MV-4-11 (cell line): ENCODE measurements around the gene SLC13A1.
A peak's percentile ranks its signal among the peaks of the same experiment; 100 is the strongest.

ENCODE experiments used
- DNase-seq: peaks from one replicate; lab custom pipeline; 2025; lab: John Stamatoyannopoulos, UW

The SLC13A1 gene

GRCh38 chr7:123191132-123191531, 8.6 kb downstream of the SLC13A1 start:
- DNase-seq = no peak

- no peak for DNase-seq
Measured at GRCh38 chr7:123190109-123190831, 9.5 kb downstream of the SLC13A1 start.

DNA sequence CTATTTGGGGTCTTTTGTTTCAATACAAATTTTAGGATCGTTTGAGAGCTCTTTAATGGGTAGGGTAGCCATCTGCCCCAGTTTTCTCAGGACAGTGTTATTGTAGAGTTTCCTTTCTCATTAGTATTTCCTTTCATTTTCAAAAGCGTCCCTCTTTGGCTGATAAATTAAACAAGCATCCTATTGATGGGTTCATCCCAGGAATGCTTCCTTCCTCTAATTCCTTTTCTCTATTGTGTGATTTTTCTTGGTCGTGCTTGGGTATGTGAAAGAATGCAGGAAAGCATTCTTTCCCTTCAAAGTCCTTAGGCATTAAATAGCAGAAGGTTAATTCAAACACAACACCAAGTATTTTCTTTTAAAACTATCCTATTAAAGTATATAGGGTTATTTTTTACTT, 14.0 kb downstream of the SLC13A1 start:
- DNase-seq = no peak

GRCh38 chr7:123184271-123184670, 15.5 kb downstream of the SLC13A1 start:
- no peak for DNase-seq

DNA sequence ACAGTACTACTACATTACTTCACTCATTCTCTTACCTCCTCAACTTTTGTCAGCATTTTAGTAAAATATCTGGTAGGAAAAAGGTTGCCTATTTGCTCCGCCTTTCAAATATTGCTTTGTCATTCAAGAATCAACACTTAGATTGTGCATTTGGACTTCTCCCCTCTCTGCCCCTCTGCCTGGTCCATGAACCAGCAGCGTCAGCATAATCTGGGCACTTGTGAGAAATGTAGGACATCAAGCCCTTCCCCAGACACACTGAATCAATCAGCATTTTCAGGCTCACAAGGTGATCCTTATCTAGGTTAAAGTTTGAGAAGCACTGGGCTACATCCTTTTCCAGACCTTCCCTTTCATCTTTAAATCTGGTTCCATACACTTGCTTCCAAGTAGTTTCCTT, 16.3 kb downstream of the SLC13A1 start:
- DNase-seq = no peak

- no peak for DNase-seq
Measured at GRCh38 chr7:123177442-123177841, 22.3 kb downstream of the SLC13A1 start.

DNA sequence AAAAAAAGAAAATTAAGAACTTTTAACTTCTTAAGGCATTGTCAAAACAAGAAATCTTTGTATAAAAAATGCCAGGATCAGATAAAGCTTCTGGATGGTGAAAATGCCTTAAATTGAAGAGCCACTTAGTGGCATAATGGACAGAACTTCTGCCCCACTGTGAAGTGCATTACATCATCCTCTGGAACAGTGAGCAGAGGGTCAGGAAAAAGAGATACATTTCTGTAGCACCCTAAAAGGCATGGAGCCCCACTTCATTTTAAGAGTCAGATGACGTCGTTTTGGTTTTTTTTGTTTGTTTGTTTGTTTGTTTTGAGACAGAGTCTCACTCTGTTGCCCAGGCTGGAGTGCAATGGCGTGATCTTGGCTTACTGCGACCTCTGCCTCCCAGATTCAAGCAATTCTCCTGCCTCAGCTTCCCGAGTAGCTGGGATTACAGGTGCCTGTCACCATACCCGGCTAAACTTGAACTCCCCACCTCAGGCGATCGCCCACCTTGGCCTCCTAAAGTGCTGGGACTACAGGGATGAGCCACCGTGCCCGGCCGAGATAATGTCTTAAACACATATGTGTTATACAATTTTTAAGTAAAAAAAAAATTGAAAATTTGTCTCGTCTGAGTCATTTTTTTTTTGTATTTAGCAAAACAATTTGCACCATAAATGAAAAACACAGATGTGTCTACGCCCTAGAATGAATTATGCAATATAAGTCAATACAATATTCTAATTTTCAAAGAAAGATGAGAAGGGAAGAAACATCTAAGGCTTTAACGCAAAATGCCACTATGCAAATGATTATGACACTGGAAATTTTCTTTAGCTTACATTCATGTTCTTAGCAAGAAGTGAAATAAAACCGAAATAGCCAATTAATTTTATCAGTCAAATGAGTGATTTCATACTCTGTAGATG, 29.2 kb downstream of the SLC13A1 start:
- DNase-seq = no peak

DNA sequence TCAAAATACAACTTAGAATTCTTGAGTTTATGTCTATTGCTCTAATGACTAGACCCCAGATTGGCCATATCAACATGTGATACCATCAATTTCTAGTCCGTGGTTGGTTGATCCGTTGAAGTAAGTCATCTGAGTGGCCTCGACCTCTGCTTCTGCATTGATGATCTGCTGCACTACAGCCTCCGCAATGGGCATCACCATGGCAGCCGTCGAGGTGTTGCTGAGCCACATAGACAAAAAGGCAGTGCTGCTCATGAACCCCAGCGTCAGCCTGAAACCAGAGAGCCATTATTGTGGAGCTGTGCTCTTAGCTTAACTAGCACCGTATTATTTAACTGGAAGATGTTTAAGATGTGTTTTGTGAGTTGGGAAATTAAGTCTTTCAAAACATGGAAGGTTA, 30.7 kb downstream of the SLC13A1 start:
- no peak for DNase-seq

- no peak for DNase-seq
Measured at GRCh38 chr7:123157606-123158005, 42.2 kb downstream of the SLC13A1 start.

GRCh38 chr7:123155571-123155970, 44.2 kb downstream of the SLC13A1 start:
- DNase-seq = no peak

DNA sequence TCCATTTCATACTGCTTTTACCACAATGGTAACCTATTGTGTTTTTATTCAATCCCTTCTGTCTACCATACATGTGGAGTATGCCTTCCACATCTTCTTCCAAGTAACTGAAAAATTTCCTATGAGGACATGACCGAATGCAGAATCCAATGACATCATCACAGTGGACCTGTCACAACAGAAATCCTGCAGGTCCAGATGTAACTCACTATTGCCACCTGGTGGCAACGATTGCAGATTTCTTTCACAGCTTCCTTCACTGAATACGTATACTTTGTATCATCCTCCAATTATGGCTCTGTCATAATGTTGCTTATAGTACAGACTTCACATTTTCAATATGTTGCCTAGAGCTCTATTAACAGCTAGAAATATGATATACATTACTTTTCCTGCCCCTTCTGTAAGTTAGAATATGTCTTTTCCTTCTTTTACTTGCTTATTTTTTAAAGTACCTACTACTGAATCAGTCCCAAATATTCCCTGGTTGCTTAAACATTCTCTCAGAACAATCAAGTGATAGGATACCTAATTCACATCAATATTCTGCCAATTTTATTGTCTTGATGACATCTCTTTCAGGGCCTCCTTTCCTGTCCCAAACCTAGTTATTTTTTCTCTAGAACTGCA, 45.4 kb downstream of the SLC13A1 start:
- DNase-seq = peak; percentile 49

GRCh38 chr7:123151443-123151842, 48.3 kb downstream of the SLC13A1 start:
- no peak for DNase-seq

DNA sequence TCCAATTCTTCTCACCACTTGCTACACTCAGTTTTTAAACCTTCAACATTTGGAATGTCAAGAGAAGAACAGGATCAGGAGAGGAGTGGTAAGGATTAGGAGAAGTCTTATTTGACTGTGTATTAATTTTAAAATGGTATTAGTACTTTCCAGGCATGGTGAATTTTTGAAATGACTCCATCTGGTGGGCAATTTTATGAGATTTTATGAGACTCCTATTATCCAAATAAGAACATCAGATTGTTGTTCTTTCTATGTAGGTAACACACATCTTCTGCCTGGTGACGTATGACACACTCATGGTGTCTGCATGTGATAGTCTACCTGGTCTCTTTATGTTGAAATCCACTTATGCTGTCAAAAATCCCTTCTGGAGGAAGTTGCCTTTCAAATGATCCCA, 51.0 kb downstream of the SLC13A1 start:
- DNase-seq = no peak

GRCh38 chr7:123143252-123144006, 56.3 kb downstream of the SLC13A1 start:
- no peak for DNase-seq

GRCh38 chr7:123140561-123140960, 59.2 kb downstream of the SLC13A1 start:
- DNase-seq = no peak

DNA sequence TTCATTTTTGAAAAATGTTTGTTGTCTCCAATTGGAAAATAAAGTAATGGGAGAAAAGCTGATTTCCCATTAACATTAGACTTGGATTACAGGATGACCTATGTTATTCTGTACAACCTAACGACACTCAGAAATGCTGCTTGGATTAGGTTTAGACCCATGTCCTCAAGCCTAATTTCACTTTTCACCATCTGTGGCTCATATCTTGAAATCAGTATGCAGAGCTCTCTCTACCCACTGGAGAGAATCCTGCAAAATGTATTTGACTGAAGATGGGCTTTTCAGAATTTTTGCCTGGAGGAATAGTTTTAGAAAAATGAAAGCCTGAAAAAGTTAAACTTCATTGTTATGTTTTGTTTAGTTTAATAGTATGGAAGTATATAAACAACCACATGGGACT, 63.8 kb downstream of the SLC13A1 start:
- no peak for DNase-seq

DNA sequence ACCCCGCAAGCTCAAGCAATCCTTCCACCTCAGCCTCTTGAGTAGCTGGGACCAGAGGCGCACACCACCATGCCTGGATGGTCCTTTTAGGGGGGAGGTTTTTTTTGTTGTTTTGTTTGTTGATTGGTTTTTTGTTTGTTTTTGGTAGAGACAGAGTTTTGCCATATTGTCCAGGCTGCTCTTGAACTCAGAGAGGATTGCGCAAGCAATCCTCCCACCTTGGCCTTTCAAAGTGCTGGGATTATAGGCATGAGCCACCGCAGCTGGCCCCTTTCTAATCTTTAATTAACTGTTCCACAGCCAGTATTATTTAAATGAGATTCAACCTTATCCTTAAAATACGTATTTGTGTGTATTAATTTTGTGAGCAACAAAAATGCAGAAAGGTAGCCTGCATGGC, 65.8 kb downstream of the SLC13A1 start:
- DNase-seq = no peak

- DNase-seq = no peak
Measured at GRCh38 chr7:123131961-123132360, 67.8 kb downstream of the SLC13A1 start.

- no peak for DNase-seq
Measured at GRCh38 chr7:123131556-123131955, 68.2 kb downstream of the SLC13A1 start.

DNA sequence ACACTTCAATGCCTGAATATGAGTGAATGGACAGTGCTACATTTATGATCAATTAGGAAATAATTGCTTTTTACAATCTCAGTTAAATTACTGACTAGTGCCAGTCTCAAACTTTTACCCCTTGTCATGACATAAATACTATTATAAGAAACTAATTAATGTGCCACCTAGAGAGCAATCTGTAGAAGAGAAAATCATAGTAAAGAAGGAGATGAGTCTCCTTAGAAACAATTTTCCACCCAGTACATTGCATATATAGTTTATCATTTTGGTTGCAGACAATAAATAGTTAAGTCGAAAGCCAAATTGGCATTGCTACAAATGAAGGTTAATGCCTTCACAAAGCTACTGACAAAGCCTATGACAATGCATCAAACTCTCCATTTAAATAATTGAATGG, 68.6 kb downstream of the SLC13A1 start:
- no peak for DNase-seq

GRCh38 chr7:123126691-123127090, 73.1 kb downstream of the SLC13A1 start:
- DNase-seq = no peak

GRCh38 chr7:123126171-123126570, 73.6 kb downstream of the SLC13A1 start:
- no peak for DNase-seq
